22Rv1 (cell line): ENCODE measurements around the gene CRHR1.

Source experiments
- ZFX ChIP-seq: fragments of 450-650 bp; IDR thresholded peaks from 2 replicates; pipeline ENCODE4 v1.6.1; 2017; ENCODE audit warnings: antibody characterized with exemption, borderline replicate concordance
- TF ChIP-seq, protein P1 (sequence below): fragments of 450-650 bp; IDR thresholded peaks from 2 replicates; pipeline ENCODE4 v1.5.1; 2017; ENCODE audit warnings: mild to moderate bottlenecking

DNA sequence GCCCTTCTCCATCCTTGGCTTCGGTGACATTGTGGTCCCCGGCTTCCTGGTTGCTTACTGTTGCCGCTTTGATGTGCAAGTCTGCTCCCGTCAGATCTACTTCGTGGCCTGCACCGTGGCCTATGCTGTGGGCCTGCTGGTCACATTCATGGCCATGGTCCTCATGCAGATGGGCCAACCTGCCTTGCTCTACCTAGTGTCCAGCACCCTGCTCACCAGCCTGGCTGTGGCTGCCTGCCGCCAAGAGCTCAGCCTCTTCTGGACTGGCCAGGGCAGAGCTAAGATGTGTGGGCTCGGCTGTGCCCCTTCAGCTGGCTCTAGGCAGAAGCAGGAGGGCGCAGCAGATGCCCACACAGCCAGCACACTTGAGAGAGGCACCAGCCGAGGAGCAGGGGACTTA, 62.1 kb downstream of the CRHR1 start:
- TF ChIP-seq, protein P1, sequence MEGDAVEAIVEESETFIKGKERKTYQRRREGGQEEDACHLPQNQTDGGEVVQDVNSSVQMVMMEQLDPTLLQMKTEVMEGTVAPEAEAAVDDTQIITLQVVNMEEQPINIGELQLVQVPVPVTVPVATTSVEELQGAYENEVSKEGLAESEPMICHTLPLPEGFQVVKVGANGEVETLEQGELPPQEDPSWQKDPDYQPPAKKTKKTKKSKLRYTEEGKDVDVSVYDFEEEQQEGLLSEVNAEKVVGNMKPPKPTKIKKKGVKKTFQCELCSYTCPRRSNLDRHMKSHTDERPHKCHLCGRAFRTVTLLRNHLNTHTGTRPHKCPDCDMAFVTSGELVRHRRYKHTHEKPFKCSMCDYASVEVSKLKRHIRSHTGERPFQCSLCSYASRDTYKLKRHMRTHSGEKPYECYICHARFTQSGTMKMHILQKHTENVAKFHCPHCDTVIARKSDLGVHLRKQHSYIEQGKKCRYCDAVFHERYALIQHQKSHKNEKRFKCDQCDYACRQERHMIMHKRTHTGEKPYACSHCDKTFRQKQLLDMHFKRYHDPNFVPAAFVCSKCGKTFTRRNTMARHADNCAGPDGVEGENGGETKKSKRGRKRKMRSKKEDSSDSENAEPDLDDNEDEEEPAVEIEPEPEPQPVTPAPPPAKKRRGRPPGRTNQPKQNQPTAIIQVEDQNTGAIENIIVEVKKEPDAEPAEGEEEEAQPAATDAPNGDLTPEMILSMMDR = no peak
- TF ChIP-seq ZFX = no peak
